Uterus (tissue), 2 donors: ENCODE data around the gene AK9.
A peak's percentile ranks its signal among the peaks of the same experiment; 100 is the strongest.

Experiments
- POLR2A ChIP-seq, 2 donors: fragments of 450-650 bp; IDR thresholded peaks; one replicate each; pipeline ENCODE4 v1.6.1; 2016; ENCODE audit warnings: antibody characterized with exemption in 2 of 2, mild to moderate bottlenecking in 1 of 2, moderate library complexity in 1 of 2
- TF ChIP-seq, protein P1 (sequence below), 4 experiments: fragments of 200-600 bp in 2 of 4; fragments of 450-650 bp in 2 of 4; sonication (generic) in 2 of 4; IDR thresholded peaks; one replicate each; pipeline ENCODE4 v1.5.1; 2016 to 2019; ENCODE audit warnings: antibody characterized with exemption in 4 of 4, mild to moderate bottlenecking in 2 of 4, moderate library complexity in 1 of 4

- TF ChIP-seq, protein P1, sequence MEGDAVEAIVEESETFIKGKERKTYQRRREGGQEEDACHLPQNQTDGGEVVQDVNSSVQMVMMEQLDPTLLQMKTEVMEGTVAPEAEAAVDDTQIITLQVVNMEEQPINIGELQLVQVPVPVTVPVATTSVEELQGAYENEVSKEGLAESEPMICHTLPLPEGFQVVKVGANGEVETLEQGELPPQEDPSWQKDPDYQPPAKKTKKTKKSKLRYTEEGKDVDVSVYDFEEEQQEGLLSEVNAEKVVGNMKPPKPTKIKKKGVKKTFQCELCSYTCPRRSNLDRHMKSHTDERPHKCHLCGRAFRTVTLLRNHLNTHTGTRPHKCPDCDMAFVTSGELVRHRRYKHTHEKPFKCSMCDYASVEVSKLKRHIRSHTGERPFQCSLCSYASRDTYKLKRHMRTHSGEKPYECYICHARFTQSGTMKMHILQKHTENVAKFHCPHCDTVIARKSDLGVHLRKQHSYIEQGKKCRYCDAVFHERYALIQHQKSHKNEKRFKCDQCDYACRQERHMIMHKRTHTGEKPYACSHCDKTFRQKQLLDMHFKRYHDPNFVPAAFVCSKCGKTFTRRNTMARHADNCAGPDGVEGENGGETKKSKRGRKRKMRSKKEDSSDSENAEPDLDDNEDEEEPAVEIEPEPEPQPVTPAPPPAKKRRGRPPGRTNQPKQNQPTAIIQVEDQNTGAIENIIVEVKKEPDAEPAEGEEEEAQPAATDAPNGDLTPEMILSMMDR (IDR thresholded peaks at IDR 0.05) = no peak
- TF ChIP-seq POLR2A (IDR thresholded peaks at IDR 0.05) = peak in 1 of 2 donors; percentile 68
These were observed 207.9 kb downstream of the AK9 start, which contains the start of gene ZBTB24 for GRCh38 chr6:109482905-109483734.
